NCI-H2227 (cell line): ENCODE results near the gene FNDC5.
A peak's percentile ranks its signal among the peaks of the same experiment; 100 is the strongest.

Source experiments
- DNase-seq: peaks from one replicate; lab custom pipeline; 2025; ENCODE audit not compliant: unreplicated experiment; lab: John Stamatoyannopoulos, UW

Gene FNDC5

DNA sequence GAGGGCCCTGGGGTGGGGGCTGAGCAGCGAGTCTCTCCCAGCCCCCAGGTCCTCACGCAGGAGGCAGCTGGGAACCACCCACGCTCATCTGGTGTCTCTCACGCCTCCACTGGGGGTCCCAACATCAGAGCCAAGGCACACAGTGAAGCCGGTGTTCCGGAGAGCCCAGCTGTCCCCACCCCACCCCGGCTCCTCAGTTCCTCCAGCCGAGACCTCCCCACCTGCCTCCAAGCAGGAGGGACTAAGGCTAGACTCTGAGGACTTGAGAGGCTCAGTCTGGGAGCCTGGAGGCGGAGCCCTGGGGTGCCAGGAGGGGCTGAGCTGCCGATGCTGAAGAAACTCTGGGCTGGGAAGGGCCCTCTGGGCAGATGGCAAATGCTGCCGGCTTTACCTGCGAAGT is 14.0 kb upstream of the FNDC5 start:
- peak; percentile 34 for DNase-seq

DNA sequence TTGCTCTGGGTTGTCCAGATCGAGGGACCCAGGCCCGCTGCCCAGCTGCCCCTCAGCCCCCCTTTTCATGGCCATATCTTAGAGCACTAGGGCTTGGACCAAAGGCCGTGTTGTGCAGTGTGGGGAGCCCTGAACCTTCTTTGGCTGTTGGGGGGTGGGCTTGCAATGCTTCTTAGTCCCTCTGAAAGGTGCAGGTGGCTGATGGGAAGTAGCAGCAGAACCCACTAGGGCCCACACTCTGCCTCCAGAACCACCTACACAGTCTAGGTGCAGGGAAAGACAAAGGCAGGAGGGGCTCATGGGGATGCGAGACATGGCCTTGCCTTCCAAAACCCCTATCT is 13.3 kb upstream of the FNDC5 start:
- DNase-seq, result no peak

DNA sequence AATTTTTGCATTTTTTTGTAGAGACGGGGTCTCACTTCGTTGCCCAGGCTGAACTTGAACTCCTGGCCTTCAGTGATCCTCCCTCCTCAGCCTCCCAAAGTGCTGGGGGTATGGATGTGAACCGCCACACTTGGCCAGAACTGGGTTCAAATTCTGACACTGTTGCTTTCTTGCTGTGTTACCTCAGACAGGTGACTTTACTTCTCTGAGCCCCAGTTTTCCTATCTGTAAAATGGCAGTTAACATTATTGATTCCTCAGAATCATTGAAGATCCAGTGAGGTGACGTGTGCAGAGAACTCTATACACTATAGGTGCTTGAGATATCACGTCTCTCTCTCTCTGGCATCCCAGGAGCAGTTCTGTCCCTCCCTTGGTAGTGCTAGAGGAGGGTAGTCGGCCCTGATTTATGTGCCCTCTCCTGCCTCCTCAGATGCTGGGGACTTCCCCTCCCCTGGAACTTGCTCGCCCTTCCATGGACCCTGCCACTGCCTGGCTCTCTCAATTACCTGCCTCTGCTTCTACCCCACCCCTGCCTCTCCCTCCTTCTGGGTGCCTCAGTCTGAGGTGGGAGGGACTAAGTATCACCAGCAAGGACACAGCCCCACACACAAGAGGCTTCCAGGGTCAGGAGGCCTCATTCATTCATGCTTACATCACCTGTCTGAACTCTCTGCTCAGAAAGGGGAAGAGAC is 12.8 kb upstream of the FNDC5 start:
- no peak for DNase-seq

GRCh38 chr1:32881871-32882850 is 11.4 kb upstream of the FNDC5 start:
- peak; percentile 36 for DNase-seq

DNA sequence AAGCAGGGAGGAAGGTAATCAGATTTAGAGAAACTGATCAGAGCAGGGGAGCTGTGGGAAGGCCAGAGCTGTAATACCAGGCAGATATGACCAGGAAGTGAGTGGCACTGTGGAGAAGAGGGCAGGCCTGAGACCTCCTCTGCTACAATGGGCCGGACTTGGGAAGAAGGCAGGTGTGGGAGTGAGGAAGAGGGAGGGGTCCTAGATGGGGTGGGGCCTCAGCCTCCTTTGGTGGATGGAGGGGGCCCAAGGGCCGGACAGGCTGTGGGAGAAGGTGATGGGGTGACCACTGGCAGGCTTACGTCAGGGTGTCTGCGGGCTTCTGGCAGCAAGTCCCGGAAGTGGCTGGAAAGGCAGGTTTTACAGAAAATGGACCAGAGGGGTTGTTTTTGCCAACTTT is 10.6 kb upstream of the FNDC5 start:
- no peak for DNase-seq

- DNase-seq, result no peak
Measured at GRCh38 chr1:32878637-32879041, 7.9 kb upstream of the FNDC5 start.

GRCh38 chr1:32878183-32878582 is 7.5 kb upstream of the FNDC5 start:
- DNase-seq, result peak; percentile 37

- DNase-seq, result peak; percentile 19
Measured at GRCh38 chr1:32877211-32878110, 6.7 kb upstream of the FNDC5 start.

- peak; percentile 53 for DNase-seq
Measured at GRCh38 chr1:32876341-32877210, 5.9 kb upstream of the FNDC5 start.

DNA sequence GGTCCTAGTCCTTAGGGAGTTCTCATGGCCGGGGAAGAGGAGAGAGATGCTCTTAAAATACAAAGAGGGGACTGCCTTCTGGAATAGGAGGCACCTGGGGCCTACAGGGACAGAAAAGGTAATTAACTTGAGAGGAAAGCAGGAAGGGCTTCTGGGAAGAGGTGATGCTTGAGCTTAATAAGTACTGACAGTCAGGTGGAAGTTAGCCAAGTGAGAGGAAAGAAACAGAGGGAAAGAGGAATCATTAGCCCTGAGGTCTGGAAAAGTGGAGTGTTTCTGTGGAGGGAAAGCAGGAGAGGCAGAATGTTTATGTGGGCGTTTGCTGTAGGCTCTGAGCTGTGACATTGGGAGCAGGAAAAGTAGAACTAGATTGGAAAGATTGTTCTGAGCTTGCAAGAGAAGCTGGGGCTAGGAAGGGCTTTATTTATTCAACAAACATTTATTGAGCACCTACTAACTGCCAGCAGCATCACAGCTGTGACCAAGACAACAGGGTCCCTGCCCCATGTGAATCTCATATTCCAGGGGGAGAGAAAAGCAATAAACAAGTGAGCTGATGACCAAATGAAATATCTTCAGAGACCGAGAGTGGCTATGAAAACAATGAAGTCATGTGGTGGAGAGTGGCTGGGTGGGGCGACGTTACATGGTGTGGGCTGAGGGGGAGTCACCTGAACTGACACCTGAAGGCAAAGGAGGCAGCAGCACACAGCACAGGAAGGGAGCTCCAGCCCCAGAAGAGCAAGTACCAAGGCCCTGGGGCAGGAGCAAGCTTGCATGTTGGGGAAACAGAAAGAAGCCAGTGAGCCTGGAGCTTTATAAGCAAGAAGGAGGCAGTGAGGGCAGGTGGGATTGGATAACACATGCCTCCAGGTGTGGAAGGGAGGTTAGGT is 4.4 kb upstream of the FNDC5 start:
- DNase-seq, result no peak

DNA sequence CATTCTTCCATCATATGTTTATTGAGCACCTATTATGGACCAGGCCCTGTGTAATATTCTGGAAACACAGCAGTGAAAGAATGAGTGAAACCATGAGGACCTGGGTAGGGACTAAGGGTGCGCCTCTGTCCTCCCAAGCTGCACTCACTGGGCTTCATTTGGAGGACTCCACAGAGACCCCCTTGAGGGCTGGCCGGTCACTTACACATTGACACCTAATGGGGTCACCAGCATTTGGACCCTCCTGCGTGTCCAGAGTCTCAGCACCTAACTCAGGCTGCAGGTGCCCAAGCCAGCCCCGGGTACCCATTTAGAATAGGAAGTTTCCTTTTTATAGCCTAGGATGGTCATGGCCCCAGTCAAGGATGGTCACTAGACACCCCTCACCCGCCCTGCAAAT is 2.8 kb upstream of the FNDC5 start:
- no peak for DNase-seq

DNA sequence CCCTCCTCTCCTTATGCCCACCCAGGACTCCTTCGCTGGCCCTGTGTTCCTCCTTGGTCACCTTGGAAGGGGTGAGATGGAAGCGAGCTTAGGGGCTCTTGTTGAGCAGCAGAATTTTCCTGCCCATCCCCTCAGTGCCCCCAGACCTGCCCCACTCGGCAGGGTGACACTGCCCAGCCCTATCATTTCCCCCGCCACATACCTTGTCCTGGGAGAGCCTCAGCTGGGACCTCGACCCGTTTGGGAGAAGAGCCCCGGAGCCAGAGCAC is 1.4 kb upstream of the FNDC5 start:
- no peak for DNase-seq

DNA sequence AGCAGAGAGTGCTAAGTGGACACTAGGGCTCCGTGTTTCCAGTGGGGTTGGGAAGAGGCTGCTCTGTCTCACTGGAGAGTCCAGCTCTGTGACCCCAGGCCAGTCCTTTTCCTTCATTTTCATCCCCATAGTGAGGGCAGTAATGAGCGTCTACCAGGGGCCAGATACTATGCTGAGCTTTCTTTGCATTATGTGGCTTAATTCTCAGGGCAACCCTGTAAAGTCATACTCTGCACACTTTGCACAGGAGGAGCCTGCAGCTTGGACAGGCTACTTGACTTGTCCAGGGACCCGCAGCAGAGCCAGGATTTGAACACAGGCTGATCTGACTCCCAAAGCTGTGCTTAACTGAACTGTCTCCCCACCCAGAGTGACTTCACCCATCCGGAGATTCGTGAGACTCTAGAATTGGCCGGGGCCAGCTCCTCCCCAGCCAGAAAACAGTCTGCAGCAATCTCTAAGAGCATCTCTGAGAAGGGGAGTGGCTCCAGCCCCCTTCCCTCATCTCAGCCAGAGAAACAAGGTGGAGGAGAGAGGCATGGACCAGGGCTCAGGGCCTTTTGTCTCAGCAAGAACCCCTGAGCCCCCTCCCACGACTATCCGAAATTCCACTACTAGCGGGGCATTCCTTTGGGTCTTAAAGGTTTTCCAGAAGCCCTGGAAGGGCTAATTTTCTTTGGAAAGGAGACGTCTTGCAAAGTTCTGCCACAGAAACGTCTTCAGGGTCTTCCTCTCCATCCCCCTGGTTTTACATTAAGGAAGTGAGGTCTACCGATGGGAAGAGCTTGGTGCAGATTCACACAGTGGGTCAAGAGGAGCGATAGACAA is 866 bp upstream of the FNDC5 start:
- DNase-seq, result peak; percentile 67

DNA sequence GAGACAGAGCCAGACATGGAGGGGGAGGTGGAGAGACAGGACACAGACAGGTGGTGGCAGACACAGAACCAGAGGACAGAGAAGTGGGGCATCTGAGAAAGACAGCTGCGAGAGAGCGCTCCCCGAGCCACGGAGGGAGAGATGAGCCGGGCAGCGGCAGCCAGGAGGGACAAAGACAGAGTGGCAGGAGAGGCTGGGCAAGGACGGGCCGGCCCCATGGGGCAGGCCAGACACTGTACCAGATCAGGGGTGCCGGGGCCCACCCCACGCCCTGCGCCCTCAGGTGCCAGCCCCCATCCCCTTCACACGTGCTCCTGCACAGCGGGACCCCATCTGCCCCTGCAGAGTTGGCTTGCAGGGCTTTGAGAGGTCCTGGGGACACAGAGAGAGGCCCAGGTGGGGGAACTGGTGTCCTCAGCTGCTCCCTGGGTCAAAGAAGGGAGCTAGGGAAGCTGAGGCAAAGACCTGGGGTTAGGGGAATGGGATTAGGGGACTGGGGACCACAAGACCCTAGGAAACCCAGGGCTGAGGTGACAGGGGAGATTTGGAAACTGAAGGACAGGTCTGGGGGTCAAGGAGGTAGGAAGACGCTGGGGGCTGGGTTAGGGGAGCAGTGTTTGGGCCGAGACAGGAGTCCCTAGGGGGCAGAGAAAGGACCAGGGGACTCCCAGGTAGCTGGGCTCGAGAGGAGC is 643 bp downstream of the FNDC5 start:
- DNase-seq, result no peak

GRCh38 chr1:32868806-32869455 is 1.8 kb downstream of the FNDC5 start:
- DNase-seq, result no peak

- no peak for DNase-seq
Measured at GRCh38 chr1:32868085-32868484, 2.6 kb downstream of the FNDC5 start.

DNA sequence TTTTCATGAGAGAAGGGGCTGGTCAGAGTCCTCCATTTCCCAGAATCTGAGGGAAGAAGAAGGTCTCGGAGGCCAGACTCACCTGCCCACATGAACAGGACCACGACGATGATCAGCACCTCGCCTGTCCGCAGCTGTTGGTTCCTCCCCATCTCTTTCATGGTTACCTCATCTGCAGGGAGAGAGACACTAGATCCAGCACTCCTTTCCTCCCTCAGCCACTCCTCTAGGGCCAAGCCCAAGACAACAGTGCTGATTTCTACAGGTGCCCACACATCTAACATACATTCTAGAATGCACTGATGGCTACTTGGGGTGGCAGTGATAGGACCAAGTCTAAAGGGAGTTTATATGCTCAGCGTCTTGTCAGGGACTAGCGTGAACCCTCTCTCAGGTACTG is 3.0 kb downstream of the FNDC5 start:
- no peak for DNase-seq

DNA sequence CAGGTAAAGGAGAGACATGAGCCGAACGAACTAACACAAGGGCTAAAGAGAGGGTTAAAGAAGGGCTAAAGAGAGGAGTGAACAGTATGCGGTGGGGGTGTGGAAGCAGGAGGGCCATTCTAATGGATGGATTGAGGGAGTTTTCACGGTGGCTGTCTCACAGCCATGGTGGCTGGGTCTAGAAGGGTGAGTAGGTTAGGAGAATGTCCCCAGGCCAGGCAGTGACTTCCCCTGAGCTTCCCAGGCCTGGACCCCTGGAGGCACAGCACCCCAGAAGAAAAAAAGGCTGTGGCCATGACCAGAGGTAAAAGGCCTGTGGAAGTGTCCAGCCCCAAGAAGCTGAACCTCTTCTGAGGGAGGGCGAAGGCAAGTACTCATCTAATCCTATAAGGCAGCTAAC is 3.6 kb downstream of the FNDC5 start:
- DNase-seq, result no peak
